Measurements from ENCODE around the gene TSPEAR. TPM values are rescaled to one million over a fixed set of nuclear protein-coding genes. Genes with fewer than 3 reads are reported as not detected.

TSPEAR gene
- polyA plus RNA-seq, 1 of the 3 experiments (the other 2 are of a cell fraction): 0.08 TPM

DNA sequence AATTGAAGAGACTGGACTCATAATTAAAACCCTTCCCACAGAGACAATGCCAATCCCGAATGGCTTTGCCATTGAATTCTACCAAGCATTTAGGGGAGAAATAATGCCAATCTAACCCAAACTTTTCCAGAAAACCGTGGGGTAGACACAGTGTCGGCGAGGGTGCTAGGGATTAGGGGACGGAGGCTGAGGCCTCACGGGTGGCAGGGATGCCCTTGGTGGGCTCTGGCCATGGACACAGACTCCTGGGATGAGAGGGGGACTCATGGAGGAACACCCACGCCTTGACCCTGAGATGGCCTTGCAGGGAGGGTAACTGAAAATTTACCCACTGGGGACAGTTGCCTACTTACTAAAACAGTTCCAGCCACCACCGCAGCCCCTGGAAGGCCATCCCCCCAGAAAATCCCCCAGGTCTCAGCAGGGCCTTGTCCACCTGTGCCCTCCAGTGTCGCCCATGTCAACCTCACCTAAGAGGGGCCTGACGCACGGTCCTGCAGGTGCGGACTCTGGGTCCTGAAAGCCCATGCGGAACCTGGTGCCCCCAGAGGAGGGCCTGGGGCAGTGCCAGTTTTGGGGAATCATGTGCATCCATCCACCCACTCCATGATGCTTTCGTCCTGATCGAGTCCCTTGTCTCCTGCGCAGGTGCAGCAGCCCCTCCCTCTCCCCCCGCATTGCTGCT, 132.9 kb downstream of the TSPEAR start:
- no peak overlapping the region for H2AFZ ChIP-seq (ENCODE audit: low read depth)
- H3K4me2 ChIP-seq: no peak overlapping the region
- H4K20me1 ChIP-seq (ENCODE audit: insufficient read depth): no peaks in the 10 kb centered on the region
- peaks cover 24% of the 10 kb centered on the region; the same call in 1 of the 2 replicates for H3K27me3 ChIP-seq (ENCODE audit: insufficient read depth)
- ChIA-PET CTCF (no interaction called here), POLR2A (no interaction called here)
- H3K9me2 ChIP-seq: no peaks in the 10 kb centered on the region
- DNase-seq: no peak
- no peak overlapping the region for H3K4me3 ChIP-seq (ENCODE audit: low read depth in 2 of 2, low read length in 1 of 2)
- H3K9ac ChIP-seq: no peak overlapping the region
- H3K36me3 ChIP-seq (replicated peaks in 1 of 2; ENCODE audit: control insufficient read depth in 1 of 2, insufficient read depth in 2 of 2, low read length in 1 of 2): no peaks in the 10 kb centered on the region
- TF ChIP-seq SMC3 (IDR thresholded peaks at IDR 0.05; ENCODE audit: low read depth, low read length): no peak
- TF ChIP-seq, protein P1, sequence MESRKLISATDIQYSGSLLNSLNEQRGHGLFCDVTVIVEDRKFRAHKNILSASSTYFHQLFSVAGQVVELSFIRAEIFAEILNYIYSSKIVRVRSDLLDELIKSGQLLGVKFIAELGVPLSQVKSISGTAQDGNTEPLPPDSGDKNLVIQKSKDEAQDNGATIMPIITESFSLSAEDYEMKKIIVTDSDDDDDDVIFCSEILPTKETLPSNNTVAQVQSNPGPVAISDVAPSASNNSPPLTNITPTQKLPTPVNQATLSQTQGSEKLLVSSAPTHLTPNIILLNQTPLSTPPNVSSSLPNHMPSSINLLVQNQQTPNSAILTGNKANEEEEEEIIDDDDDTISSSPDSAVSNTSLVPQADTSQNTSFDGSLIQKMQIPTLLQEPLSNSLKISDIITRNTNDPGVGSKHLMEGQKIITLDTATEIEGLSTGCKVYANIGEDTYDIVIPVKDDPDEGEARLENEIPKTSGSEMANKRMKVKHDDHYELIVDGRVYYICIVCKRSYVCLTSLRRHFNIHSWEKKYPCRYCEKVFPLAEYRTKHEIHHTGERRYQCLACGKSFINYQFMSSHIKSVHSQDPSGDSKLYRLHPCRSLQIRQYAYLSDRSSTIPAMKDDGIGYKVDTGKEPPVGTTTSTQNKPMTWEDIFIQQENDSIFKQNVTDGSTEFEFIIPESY (IDR thresholded peaks at IDR 0.05; ENCODE audit: borderline replicate concordance, low read depth): no peak
- no peaks in the 10 kb centered on the region for H3K9me3 ChIP-seq
- no peak overlapping the region for H3K27ac ChIP-seq (ENCODE audit: low read depth in 2 of 2, low read length in 1 of 2)
- 28% methylated on average over 6 of the region's 17 CpGs for WGBS (ENCODE audit: low lambda C conversion rate)
- H3F3A ChIP-seq (replicated peaks; ENCODE audit: insufficient read depth): no peaks in the 10 kb centered on the region
- H3K4me1 ChIP-seq (ENCODE audit: control insufficient read depth in 1 of 2, insufficient read depth in 2 of 2, low read depth in 1 of 2, low read length in 1 of 2): peaks cover 0 to 10% of the 10 kb centered on the region in 2 experiments; a peak in 1 of 4 replicates
- H3K79me2 ChIP-seq (ENCODE audit: insufficient read depth): no peaks in the 10 kb centered on the region

DNA sequence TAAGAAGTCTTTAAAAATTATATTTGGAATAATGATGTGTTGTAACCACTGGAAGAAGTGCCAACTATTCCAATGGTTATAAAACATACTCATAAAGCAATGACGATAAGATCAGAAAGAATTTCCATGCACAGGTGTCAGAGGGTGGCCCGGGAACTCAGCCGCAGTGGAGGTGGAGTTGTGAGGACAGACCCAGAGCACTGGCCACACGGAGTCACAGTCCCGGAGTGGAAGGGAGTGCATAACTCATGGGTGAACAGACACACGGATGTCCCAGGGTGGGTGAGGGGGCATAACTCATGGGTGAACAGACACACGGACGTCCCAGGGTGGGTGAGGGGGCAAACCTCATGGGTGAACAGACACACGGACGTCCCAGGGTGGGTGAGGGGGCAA, 135.3 kb downstream of the TSPEAR start:
- H3K9me3 ChIP-seq: no peaks in the 10 kb centered on the region
- H3K9ac ChIP-seq: no peak overlapping the region
- peaks cover 49% of the 10 kb centered on the region for H3K27me3 ChIP-seq (ENCODE audit: insufficient read depth)
- no peak for DNase-seq
- H3K27ac ChIP-seq (ENCODE audit: low read depth in 2 of 2, low read length in 1 of 2): no peak overlapping the region
- H4K20me1 ChIP-seq (ENCODE audit: insufficient read depth): no peaks in the 10 kb centered on the region
- H3K36me3 ChIP-seq (replicated peaks in 1 of 2; ENCODE audit: control insufficient read depth in 1 of 2, insufficient read depth in 2 of 2, low read length in 1 of 2): no peaks in the 10 kb centered on the region
- no peaks in the 10 kb centered on the region for H3F3A ChIP-seq (replicated peaks; ENCODE audit: insufficient read depth)
- H3K4me3 ChIP-seq (ENCODE audit: low read depth in 2 of 2, low read length in 1 of 2): no peak overlapping the region
- H3K4me1 ChIP-seq (ENCODE audit: control insufficient read depth in 1 of 2, insufficient read depth in 2 of 2, low read depth in 1 of 2, low read length in 1 of 2): peaks cover 0 to 4% of the 10 kb centered on the region in 2 experiments; a peak in 1 of 4 replicates
- H3K4me2 ChIP-seq: no peak overlapping the region
- TF ChIP-seq FOXM1 (IDR thresholded peaks at IDR 0.05; ENCODE audit: low read depth): no peak
- no peak for TF ChIP-seq GABPA (IDR thresholded peaks at IDR 0.05; ENCODE audit: low read depth)
- no peak for TF ChIP-seq REST (IDR thresholded peaks at IDR 0.05; ENCODE audit: low read depth, low read length)
- TF ChIP-seq NRF1 (IDR thresholded peaks at IDR 0.05; ENCODE audit: low read depth, low read length): no peak
- no peak for TF ChIP-seq MEF2A (IDR thresholded peaks at IDR 0.05; ENCODE audit: borderline replicate concordance, low read depth)
- 19% methylated on average over 10 of the region's 10 CpGs for WGBS (ENCODE audit: low lambda C conversion rate)
- CTCF ChIA-PET: no interaction called here
- no peaks in the 10 kb centered on the region for H3K9me2 ChIP-seq
- no peak overlapping the region for H2AFZ ChIP-seq (ENCODE audit: low read depth)
- H3K79me2 ChIP-seq (ENCODE audit: insufficient read depth): no peaks in the 10 kb centered on the region
- POLR2A ChIA-PET: no interaction called here

Measured in SK-N-SH (cell line).